Epithelial cell of proximal tubule (primary cell): ENCODE measurements around the gene APP. TPM values are rescaled to one million over a fixed set of nuclear protein-coding genes. Genes with fewer than 3 reads are reported as not detected.

Source experiments
- DNase-seq: peaks from one replicate; pipeline ENCODE4 v3.0.0-alpha.2; 2011; ENCODE audit warnings: low read depth
- H3K4me3 ChIP-seq: 2 replicates; pipeline ENCODE4 v1.5.1; 2011; ENCODE audit warnings: low read depth, mild to moderate bottlenecking, low read length
- CTCF ChIP-seq: conservative IDR thresholded peaks from 2 replicates; pipeline ENCODE4 v1.5.1; 2012; ENCODE audit warnings: low read depth, mild to moderate bottlenecking, low read length
- total RNA-seq: library from RNA; depleted of rRNA; stranded (reverse); fragments of >200 nt; gene quantifications from 2 replicates; pipeline ENCODE4 v1.2.3, GENCODE V29; 2015

The APP gene
- total RNA-seq, 1 donor from 2014 or later, result 510 TPM

GRCh38 chr21:25857308-25858074 lies 313.1 kb downstream of the APP start:
- no peak for TF ChIP-seq CTCF
- no peak overlapping the region for H3K4me3 ChIP-seq
- no peak for DNase-seq

- H3K4me3 ChIP-seq, result no peak overlapping the region
- no peak for TF ChIP-seq CTCF
- no peak for DNase-seq
These were observed 315.0 kb downstream of the APP start for GRCh38 chr21:25855576-25855975.

- TF ChIP-seq CTCF, result no peak
- no peak for DNase-seq
- no peak overlapping the region for H3K4me3 ChIP-seq
These were observed 320.3 kb downstream of the APP start for GRCh38 chr21:25850126-25850842.

GRCh38 chr21:25848309-25848708 lies 322.3 kb downstream of the APP start:
- DNase-seq, result no peak
- no peak for TF ChIP-seq CTCF
- H3K4me3 ChIP-seq, result no peak overlapping the region

- no peak for TF ChIP-seq CTCF
- DNase-seq, result no peak
These were observed 324.8 kb downstream of the APP start for GRCh38 chr21:25845729-25846256.

GRCh38 chr21:25842925-25843324 lies 327.6 kb downstream of the APP start:
- no peak for DNase-seq
- no peak for TF ChIP-seq CTCF

More at GRCh38 chr21:25845729-25846256, 324.8 kb downstream of the APP start:
- no peak overlapping the region for H3K4me3 ChIP-seq

More at GRCh38 chr21:25842925-25843324, 327.6 kb downstream of the APP start:
- no peak overlapping the region for H3K4me3 ChIP-seq
